OCI-LY3 (cell line): ENCODE results near the gene SLC12A5.

Experiments
- H2AFZ ChIP-seq: fragments of 200-600, 300-600 bp; shearing (Covaris generic); 2 replicates; pipeline ENCODE4 v1.6.0; 2014; ENCODE audit warnings: antibody characterized with exemption, low read depth, low read length
- H3K27ac ChIP-seq: fragments of 200-600, 300-600 bp; sonication (generic); 2 replicates; pipeline ENCODE4 v1.5.1; 2014; ENCODE audit warnings: mild to moderate bottlenecking, low read length, moderate library complexity, mixed read lengths
- H3K27me3 ChIP-seq: fragments of 200-600, 300-600 bp; sonication (generic); 2 replicates; pipeline ENCODE4 v1.6.1; 2014; ENCODE audit warnings: low read depth, low read length, mixed read lengths
- H3K36me3 ChIP-seq: fragments of 200-600, 300-600 bp; sonication (generic); replicated peaks from 2 replicates; pipeline ENCODE3; 2014; ENCODE audit warnings: low read depth, low read length, mixed read lengths
- H3K4me1 ChIP-seq: fragments of 300-600, 200-600 bp; sonication (generic); 2 replicates; pipeline ENCODE4 v1.6.1; 2014; ENCODE audit warnings: low read length, mixed read lengths
- H3K4me2 ChIP-seq: fragments of 200-600, 300-600 bp; sonication (generic); 2 replicates; pipeline ENCODE4 v1.6.1; 2014; ENCODE audit warnings: low read length, mixed read lengths
- H3K4me3 ChIP-seq: fragments of 300-600, 200-600 bp; sonication (generic); 2 replicates; pipeline ENCODE4 v1.5.1; 2014; ENCODE audit warnings: antibody characterized with exemption, mild to moderate bottlenecking, low read length, moderate library complexity
- H3K79me2 ChIP-seq: fragments of 300-600, 200-600 bp; shearing (Covaris generic); 2 replicates; pipeline ENCODE4 v1.6.1; 2014; ENCODE audit warnings: mild to moderate bottlenecking, low read length, mixed read lengths
- H3K9ac ChIP-seq: fragments of 300-600, 200-600 bp; shearing (Covaris generic); 2 replicates; pipeline ENCODE4 v1.6.0; 2014; ENCODE audit warnings: mild to moderate bottlenecking, low read length, moderate library complexity
- H3K9me3 ChIP-seq: fragments of 200-600, 300-600 bp; shearing (Covaris generic); 2 replicates; pipeline ENCODE4 v1.6.1; 2014; ENCODE audit warnings: low read length, mixed read lengths; ENCODE audit not compliant: insufficient read depth
- H4K20me1 ChIP-seq: fragments of 200-600, 300-600 bp; sonication (generic); 2 replicates; pipeline ENCODE4 v1.6.1; 2016; ENCODE audit warnings: low read length, mixed read lengths; ENCODE audit not compliant: insufficient read depth
- CTCF ChIP-seq: fragments of 200-600, 300-600 bp; sonication (generic); IDR thresholded peaks from 2 replicates; pipeline ENCODE4 v1.5.1; 2014; ENCODE audit warnings: antibody characterized with exemption, low read length, low read depth
- EZH2phosphoT487 ChIP-seq: fragments of 200-600 bp; shearing (Covaris generic); IDR thresholded peaks from 2 replicates; pipeline ENCODE4 v1.6.1; 2018; ENCODE audit warnings: antibody characterized with exemption, mixed run types, low read depth

Gene SLC12A5

GRCh38 chr20:46057856-46058598 lies 29.0 kb downstream of the SLC12A5 start:
- Histone ChIP-seq H3K4me3 (no peak overlapping the region), H3K9ac (no peak overlapping the region), H4K20me1 (peaks cover 55% of the 10 kb centered on the region)

GRCh38 chr20:46058599-46059281 lies 29.7 kb downstream of the SLC12A5 start:
- H3K9me3 ChIP-seq, result no peaks in the 10 kb centered on the region
- no peak for TF ChIP-seq EZH2phosphoT487
- TF ChIP-seq CTCF, result no peak
- H4K20me1 ChIP-seq, result peaks cover 55% of the 10 kb centered on the region
- H3K79me2 ChIP-seq, result peaks cover 10% of the 10 kb centered on the region; the same call in 1 of the 2 replicates
- peaks cover 37% of the 10 kb centered on the region for H3K36me3 ChIP-seq
- no peaks in the 10 kb centered on the region for H3K27me3 ChIP-seq
- H3K27ac ChIP-seq, result no peak overlapping the region
- H2AFZ ChIP-seq, result no peak overlapping the region
- H3K9ac ChIP-seq, result no peak overlapping the region
- peaks cover 32% of the 10 kb centered on the region for H3K4me1 ChIP-seq
- no peak overlapping the region for H3K4me2 ChIP-seq
- H3K4me3 ChIP-seq, result no peak overlapping the region

More at GRCh38 chr20:46057856-46058598, 29.0 kb downstream of the SLC12A5 start:
- Histone ChIP-seq H3K27ac (no peak overlapping the region), H3K4me1 (peaks cover 25% of the 10 kb centered on the region), H3K79me2 (peaks cover 10% of the 10 kb centered on the region; the same call in 1 of the 2 replicates), H3K36me3 (peaks cover 29% of the 10 kb centered on the region), H3K4me2 (no peak overlapping the region), H2AFZ (no peak overlapping the region), H3K27me3 (no peaks in the 10 kb centered on the region), H3K9me3 (no peaks in the 10 kb centered on the region)
- TF ChIP-seq EZH2phosphoT487, result no peak
- no peak for TF ChIP-seq CTCF

GRCh38 chr20:46060301-46060881 lies 31.4 kb downstream of the SLC12A5 start:
- Histone ChIP-seq H2AFZ (no peak overlapping the region), H3K4me3 (no peak overlapping the region), H3K27ac (peak overlapping the region; percentile 24), H3K79me2 (peaks cover 10% of the 10 kb centered on the region; the same call in 1 of the 2 replicates), H3K9ac (no peak overlapping the region), H4K20me1 (peaks cover 50% of the 10 kb centered on the region), H3K9me3 (no peaks in the 10 kb centered on the region), H3K4me2 (peak overlapping the region; percentile 2), H3K27me3 (no peaks in the 10 kb centered on the region), H3K36me3 (peaks cover 53% of the 10 kb centered on the region), H3K4me1 (peaks cover 48% of the 10 kb centered on the region)
- TF ChIP-seq CTCF, result no peak
- TF ChIP-seq EZH2phosphoT487, result no peak

- Histone ChIP-seq H3K27ac (peak overlapping the region; percentile 24), H3K4me1 (peaks cover 48% of the 10 kb centered on the region), H3K79me2 (peaks cover 10% of the 10 kb centered on the region; the same call in 1 of the 2 replicates), H3K27me3 (no peaks in the 10 kb centered on the region), H3K36me3 (peaks cover 59% of the 10 kb centered on the region), H3K4me3 (no peak overlapping the region), H3K4me2 (peak overlapping the region; percentile 2), H3K9ac (no peak overlapping the region), H4K20me1 (peaks cover 44% of the 10 kb centered on the region), H3K9me3 (no peaks in the 10 kb centered on the region), H2AFZ (no peak overlapping the region)
- TF ChIP-seq EZH2phosphoT487, result no peak
- TF ChIP-seq CTCF, result no peak
Measured at GRCh38 chr20:46060975-46061374, 32.0 kb downstream of the SLC12A5 start.
